H1 (cell line): ENCODE results near the gene SLC16A6. TPM values are rescaled to one million over a fixed set of nuclear protein-coding genes. Genes with fewer than 3 reads are reported as not detected.

Experiments used
- BRCA1 ChIP-seq: IDR thresholded peaks from 2 replicates; pipeline ENCODE4 v1.6.1; 2012; ENCODE audit warnings: low read depth, low read length, improper control_type of control experiment
- KDM4A ChIP-seq: IDR thresholded peaks from one replicate; pipeline ENCODE4 v1.7.1; 2012; ENCODE audit warnings: low read depth, mild to moderate bottlenecking, moderate library complexity, low read length, inconsistent platforms; ENCODE audit not compliant: severe bottlenecking
- MAX ChIP-seq: IDR thresholded peaks from 2 replicates; pipeline ENCODE4 v1.6.1; 2012; ENCODE audit warnings: inconsistent platforms
- POLR2A ChIP-seq, 2 experiments: IDR thresholded peaks; 1 replicate in 1 of 2; 2 replicates in 1 of 2; pipeline ENCODE4 v1.6.1; 2011; ENCODE audit warnings: low read depth in 2 of 2, low read length in 2 of 2, mild to moderate bottlenecking in 2 of 2; ENCODE audit errors: control extremely low read depth in 1 of 2
- POLR2AphosphoS5 ChIP-seq: IDR thresholded peaks from 2 replicates; pipeline ENCODE4 v1.6.1; 2011; ENCODE audit warnings: low read depth, low read length
- TAF1 ChIP-seq: IDR thresholded peaks from 2 replicates; pipeline ENCODE4 v1.6.1; 2011; ENCODE audit warnings: mild to moderate bottlenecking, low read depth, low read length
- USF2 ChIP-seq: IDR thresholded peaks from 2 replicates; pipeline ENCODE4 v1.6.1; 2011; ENCODE audit warnings: low read length, improper control_type of control experiment
- polyA plus RNA-seq, 7 experiments: library from polyadenylated mRNA; depleted of rRNA in 3 of 7; stranded (reverse) in 5 of 7; unstranded in 2 of 7; fragments of >200 nt in 5 of 7; fragments of 200-250 nt in 2 of 7; gene quantifications; 1 replicate in 5 of 7; 2 replicates in 1 of 7; 4 replicates in 1 of 7; pipeline versions ENCODE4 v1.2.1 to v1.2.3, GENCODE V29; 2011 to 2013; ENCODE audit warnings: missing spikeins in 2 of 7, mixed read lengths in 2 of 7
- total RNA-seq: library from RNA; stranded (reverse); fragmentation: NEBNext Ultra II Directional; extraction: Animal tissue kit (Norgen Biotek cat#: 25700); gene quantifications from 2 replicates; pipeline ENCODE4 v1.2.1, GENCODE V29; 2021

Gene SLC16A6
- total and polyA plus RNA-seq, 2 of the 8 experiments (the other 6 are each of a cell fraction or from before 2014, with no cell fraction given), result 0.17 to 0.22 TPM

DNA sequence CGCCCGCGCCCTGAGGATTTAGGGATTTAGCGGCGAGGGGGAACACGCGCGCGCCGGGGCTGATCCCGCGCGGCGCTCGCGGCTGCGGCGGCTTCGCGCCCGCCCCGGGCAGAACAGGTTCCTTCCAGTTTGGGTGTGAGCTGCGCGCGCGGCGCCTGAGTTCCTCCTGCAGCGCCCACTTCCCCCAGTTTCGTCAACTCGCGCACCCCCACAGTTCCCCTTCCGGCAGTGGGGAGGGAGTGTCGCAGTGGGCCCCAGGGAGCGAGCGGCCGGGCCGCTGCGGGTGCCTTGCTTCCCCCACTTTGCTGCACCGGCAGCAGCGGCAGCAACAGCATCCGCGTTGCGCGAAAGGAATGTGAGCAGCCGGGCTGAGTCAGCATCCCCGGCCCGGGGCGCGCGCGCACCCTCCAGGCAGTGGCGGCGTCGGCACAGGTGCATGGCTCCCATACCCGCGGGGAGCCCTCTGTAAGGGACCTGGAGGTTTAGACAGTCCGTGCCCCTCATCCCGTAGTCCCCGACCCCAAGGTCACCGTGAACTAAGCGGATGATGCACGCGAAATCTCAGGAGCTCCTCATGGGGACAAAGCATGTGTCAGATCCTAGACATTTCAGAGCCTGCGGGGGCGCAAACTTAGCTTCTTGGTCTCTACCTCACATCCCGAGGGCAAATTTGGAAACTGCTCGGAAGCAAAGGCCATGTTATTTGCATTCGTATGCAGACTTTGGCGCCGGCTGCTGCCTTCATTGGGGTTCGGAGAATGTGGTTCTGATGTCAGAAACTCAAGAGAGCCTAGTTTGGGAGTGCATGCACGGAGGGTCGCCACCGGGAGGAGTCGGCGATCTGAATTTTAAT is 1.1 kb upstream of the SLC16A6 start (continued):
- TF ChIP-seq USF2, result no peak
- TF ChIP-seq KDM4A, result peak; percentile 89
- TF ChIP-seq TAF1, result peak; percentile 65
- TF ChIP-seq MAX, result peak; percentile 76
- TF ChIP-seq POLR2A (IDR thresholded peaks at IDR 0.05; ENCODE audit: control extremely low read depth in 1 of 2, low read depth in 2 of 2, low read length in 2 of 2), result peak; percentile 37 to 61
- peak; percentile 21 for TF ChIP-seq POLR2AphosphoS5
- TF ChIP-seq BRCA1, result no peak
